Measurements from ENCODE around the gene EYA2. TPM values are rescaled to one million over a fixed set of nuclear protein-coding genes. Genes with fewer than 3 reads are reported as not detected.
A peak's percentile ranks its signal among the peaks of the same experiment; 100 is the strongest.

EYA2 gene
- total and polyA plus RNA-seq, 9 donors = 1.5 to 8.6 (median 3.2) TPM

DNA sequence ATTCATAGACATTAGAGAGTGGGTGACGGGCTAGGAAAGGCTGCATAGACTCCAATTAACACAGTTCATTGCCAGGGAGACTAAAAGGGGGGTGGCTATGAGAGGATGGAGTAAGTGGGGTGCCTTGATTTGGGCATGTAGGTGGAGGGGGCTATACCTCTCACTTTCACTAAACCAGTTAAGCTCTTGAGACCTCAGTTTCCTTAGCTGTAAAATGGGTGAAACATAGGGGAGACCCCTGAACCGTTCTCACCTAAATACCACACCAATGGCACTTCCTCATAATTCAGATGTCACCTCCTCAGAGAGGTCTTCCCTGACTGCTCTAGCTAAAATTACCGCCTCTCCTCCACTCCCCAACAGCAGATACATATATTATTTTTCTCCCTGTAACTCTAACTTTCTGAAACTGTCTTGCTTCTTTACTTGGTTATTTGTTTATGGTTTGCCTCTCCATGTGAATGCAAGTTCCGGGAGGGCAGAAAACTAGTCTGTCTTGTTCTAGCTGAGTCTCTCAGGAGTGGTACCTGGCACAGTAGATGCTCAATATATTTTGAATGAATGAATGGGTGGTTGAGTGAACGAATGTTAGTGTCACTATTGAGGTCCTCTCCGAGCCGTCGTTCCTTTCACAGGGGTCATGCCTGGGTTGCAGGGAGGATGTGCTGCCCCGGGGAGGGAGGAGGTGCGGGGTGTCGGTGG is 615 bp upstream of the EYA2 start:
- H3K27me3 ChIP-seq (ENCODE audit: control insufficient read depth, insufficient read depth, low read length) = peaks cover 34% of the 10 kb centered on the region

DNA sequence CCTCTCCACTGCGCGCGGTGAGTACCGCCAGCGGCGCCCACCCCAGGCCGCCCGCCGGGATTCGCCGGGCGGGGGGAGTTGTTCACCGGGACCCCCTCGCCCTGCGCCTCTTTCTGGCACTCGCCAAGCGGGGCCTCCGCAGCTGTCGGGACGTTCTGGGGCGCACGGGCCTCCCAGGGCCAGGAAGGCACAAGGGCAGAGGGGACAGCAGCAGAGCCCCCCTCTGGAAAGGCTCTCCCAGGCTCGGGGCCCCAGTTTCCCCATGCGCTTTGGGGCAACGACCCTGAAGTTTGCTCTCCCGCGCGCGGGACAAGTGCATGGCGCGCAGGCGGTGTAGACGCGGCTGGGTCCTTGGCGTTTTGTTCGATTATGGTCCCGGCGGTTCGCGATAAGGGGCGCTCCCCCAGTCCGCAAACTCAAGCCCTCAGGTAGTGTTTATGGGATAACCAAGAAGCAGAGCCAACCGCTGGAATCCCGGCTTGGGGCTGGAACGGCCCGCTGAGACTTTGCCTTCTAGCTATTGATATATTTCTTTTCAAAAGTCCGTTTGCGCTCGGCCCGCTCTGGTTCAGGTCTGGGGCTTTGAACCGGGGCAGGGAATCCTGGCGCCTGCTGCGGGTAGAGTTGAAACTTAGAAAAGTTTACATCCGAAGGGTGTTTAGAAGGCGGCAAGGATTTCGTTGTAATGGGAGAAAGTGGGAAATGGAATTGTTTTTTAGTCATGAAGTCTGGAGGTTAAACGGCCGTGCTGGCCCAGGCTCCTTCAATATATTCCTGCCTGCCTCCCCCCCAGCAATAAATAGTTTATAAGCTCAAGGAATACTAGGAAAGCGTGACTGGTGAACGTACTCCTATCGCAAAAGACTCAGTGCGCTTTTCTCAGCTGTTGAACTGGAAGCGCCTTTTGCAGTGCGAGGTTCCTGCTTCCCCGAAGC is 595 bp downstream of the EYA2 start:
- WGBS (ENCODE audit: insufficient coverage) = 1% methylated on average over 56 of the region's 65 CpGs
- Histone ChIP-seq H3K4me3 (ENCODE audit: low read length) (peak overlapping the region; percentile 48), H3K4me1 (ENCODE audit: control insufficient read depth, insufficient read depth, low read length) (peaks cover 9% of the 10 kb centered on the region), H3K27ac (ENCODE audit: low read length) (no peak overlapping the region), H3K36me3 (ENCODE audit: control insufficient read depth, insufficient read depth, low read length) (no peaks in the 10 kb centered on the region), H3K27me3 (ENCODE audit: control insufficient read depth, insufficient read depth, low read length) (peaks cover 37% of the 10 kb centered on the region), H3K9me3 (replicated peaks; ENCODE audit: control insufficient read depth, low read depth, low read length) (peaks cover 8% of the 10 kb centered on the region)
- peak; percentile 69 for DNase-seq

More for the DNA sequence above, 615 bp upstream of the EYA2 start:
- DNase-seq = peak; percentile 26
- Histone ChIP-seq H3K36me3 (ENCODE audit: control insufficient read depth, insufficient read depth, low read length) (no peaks in the 10 kb centered on the region), H3K4me3 (ENCODE audit: low read length) (no peak overlapping the region), H3K27ac (ENCODE audit: low read length) (no peak overlapping the region), H3K4me1 (ENCODE audit: control insufficient read depth, insufficient read depth, low read length) (peaks cover 9% of the 10 kb centered on the region), H3K9me3 (replicated peaks; ENCODE audit: control insufficient read depth, low read depth, low read length) (peaks cover 9% of the 10 kb centered on the region)
- WGBS (ENCODE audit: insufficient coverage) = 2% methylated on average over 8 of the region's 11 CpGs

DNA sequence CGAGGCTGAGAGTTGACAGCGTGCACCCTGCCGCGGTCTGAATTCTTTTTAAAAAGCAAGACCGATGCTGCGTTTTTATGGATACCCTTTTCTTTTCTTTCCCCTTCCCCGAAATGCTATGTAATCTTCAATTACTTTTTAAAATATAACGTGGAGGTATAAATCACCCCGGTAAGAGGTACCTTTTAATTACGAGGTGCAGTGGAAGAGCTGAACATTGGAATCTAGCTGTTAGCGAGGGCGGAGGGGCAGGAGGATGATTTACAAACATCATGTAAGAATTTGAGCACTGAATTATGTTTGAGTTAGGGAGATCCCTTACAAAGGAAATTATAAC is 1.2 kb downstream of the EYA2 start:
- DNase-seq = no peak
- Histone ChIP-seq H3K36me3 (ENCODE audit: control insufficient read depth, insufficient read depth, low read length) (no peaks in the 10 kb centered on the region), H3K27ac (ENCODE audit: low read length) (no peak overlapping the region), H3K9me3 (replicated peaks; ENCODE audit: control insufficient read depth, low read depth, low read length) (peaks cover 3% of the 10 kb centered on the region), H3K4me1 (ENCODE audit: control insufficient read depth, insufficient read depth, low read length) (peaks cover 9% of the 10 kb centered on the region), H3K27me3 (ENCODE audit: control insufficient read depth, insufficient read depth, low read length) (peaks cover 37% of the 10 kb centered on the region), H3K4me3 (ENCODE audit: low read length) (peak overlapping the region; percentile 48)
- no CpG with 5 or more reads among the region's 12 CpGs for WGBS (ENCODE audit: insufficient coverage)

DNA sequence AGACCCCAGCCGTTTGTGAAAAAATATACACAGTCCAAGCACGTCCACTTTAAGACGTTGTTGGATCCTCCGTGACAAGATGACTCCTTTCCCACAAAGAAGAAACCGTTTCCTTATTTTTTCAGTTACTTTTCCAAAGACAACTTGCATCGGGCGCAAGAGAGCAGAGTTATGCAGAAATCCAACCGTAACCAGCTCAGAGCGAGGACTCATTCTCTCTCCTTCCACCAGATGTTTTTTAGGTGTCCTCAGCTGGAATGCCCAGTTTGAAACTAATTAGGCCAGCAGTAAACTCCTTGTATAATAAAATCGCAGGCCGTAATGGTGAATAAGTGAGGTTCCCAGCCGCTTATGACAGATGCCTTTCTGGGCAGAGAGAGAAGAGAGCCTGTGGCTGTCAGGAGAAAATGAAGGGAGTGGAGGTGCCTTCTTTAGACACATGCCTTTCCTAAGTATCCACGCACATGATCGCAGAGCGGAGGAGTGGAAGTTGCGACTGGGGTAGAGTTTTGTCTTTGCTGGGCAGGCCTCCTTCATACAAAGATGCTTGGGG is 2.8 kb downstream of the EYA2 start:
- peak; percentile 16 for DNase-seq
- H3K4me1 ChIP-seq (ENCODE audit: control insufficient read depth, insufficient read depth, low read length) = peaks cover 9% of the 10 kb centered on the region
- no peak overlapping the region for H3K27ac ChIP-seq (ENCODE audit: low read length)
- no peaks in the 10 kb centered on the region for H3K36me3 ChIP-seq (ENCODE audit: control insufficient read depth, insufficient read depth, low read length)
- no peak overlapping the region for H3K4me3 ChIP-seq (ENCODE audit: low read length)
- H3K9me3 ChIP-seq (replicated peaks; ENCODE audit: control insufficient read depth, low read depth, low read length) = no peaks in the 10 kb centered on the region
- 42% methylated on average over 7 of the region's 16 CpGs for WGBS (ENCODE audit: insufficient coverage)
- H3K27me3 ChIP-seq (ENCODE audit: control insufficient read depth, insufficient read depth, low read length) = peaks cover 40% of the 10 kb centered on the region

DNA sequence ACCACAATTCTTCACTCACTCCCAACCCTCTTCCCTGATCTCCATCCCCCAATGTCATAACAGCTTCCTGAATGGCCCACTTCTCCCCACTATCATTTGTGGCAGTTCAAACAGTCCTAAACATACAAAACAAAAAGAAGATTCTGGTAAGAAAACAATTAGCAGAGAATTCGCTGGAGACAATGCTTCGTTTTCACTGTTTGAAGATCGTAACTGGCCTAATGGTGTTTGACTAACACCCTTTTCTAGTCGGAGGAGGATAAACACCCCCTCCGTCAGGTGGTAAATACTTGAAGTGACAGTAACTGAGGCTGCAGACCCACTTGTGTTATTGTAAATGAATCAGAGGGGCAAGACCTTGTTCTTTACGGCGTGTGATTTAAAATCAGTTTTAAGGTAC is 3.8 kb downstream of the EYA2 start:
- peaks cover 9% of the 10 kb centered on the region for H3K4me1 ChIP-seq (ENCODE audit: control insufficient read depth, insufficient read depth, low read length)
- H3K4me3 ChIP-seq (ENCODE audit: low read length) = no peak overlapping the region
- WGBS (ENCODE audit: insufficient coverage) = 80% methylated on average over 5 of the region's 7 CpGs
- no peaks in the 10 kb centered on the region for H3K9me3 ChIP-seq (replicated peaks; ENCODE audit: control insufficient read depth, low read depth, low read length)
- DNase-seq = no peak
- H3K36me3 ChIP-seq (ENCODE audit: control insufficient read depth, insufficient read depth, low read length) = no peaks in the 10 kb centered on the region
- H3K27ac ChIP-seq (ENCODE audit: low read length) = no peak overlapping the region
- H3K27me3 ChIP-seq (ENCODE audit: control insufficient read depth, insufficient read depth, low read length) = peaks cover 37% of the 10 kb centered on the region

DNA sequence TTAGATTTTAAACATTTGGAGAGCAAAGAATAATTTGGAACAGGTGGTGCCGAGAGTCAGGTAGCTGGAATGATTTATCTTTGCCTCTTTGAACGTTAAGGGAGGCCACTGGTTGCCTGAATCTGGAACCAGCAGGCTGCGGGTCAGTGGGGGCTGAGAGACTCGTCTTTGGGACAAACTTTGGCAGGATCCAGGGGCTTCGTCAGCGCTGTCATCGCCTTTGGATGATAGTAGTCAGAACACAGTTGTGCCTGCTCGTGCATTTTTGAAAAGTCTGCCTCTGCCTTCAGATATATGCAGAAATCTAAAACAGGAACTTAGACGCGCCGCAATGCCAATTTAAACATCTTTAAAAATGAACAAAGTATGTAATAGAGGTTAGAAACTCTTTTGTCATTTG is 5.0 kb downstream of the EYA2 start:
- no peaks in the 10 kb centered on the region for H3K36me3 ChIP-seq (ENCODE audit: control insufficient read depth, insufficient read depth, low read length)
- peaks cover 9% of the 10 kb centered on the region for H3K4me1 ChIP-seq (ENCODE audit: control insufficient read depth, insufficient read depth, low read length)
- peak overlapping the region; percentile 8 for H3K27ac ChIP-seq (ENCODE audit: low read length)
- H3K27me3 ChIP-seq (ENCODE audit: control insufficient read depth, insufficient read depth, low read length) = peaks cover 30% of the 10 kb centered on the region
- WGBS (ENCODE audit: insufficient coverage) = 47% methylated on average over 7 of the region's 11 CpGs
- H3K4me3 ChIP-seq (ENCODE audit: low read length) = no peak overlapping the region
- peak; percentile 61 for DNase-seq
- H3K9me3 ChIP-seq (replicated peaks; ENCODE audit: control insufficient read depth, low read depth, low read length) = no peaks in the 10 kb centered on the region

DNA sequence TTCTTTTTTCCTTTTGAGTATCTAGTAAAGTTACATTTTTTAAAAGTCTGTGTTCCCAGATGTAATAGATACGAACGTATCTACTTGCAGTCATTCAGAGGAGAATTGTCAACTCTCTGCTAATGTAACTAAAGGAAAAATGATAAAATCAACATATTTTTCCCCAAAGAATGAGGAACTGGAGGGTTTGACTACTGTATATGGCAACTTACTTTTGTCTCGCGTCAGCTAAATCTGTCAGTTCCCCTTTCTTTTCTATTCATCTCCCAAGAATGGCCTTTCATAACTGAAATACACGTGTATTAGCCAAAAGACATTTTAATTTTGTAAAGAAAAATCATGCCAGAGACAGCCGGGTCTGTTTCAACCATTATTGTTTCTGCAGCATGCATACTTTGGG is 5.4 kb downstream of the EYA2 start:
- peaks cover 7% of the 10 kb centered on the region for H3K4me1 ChIP-seq (ENCODE audit: control insufficient read depth, insufficient read depth, low read length)
- no peaks in the 10 kb centered on the region for H3K9me3 ChIP-seq (replicated peaks; ENCODE audit: control insufficient read depth, low read depth, low read length)
- no peak overlapping the region for H3K4me3 ChIP-seq (ENCODE audit: low read length)
- no peaks in the 10 kb centered on the region for H3K36me3 ChIP-seq (ENCODE audit: control insufficient read depth, insufficient read depth, low read length)
- peaks cover 27% of the 10 kb centered on the region for H3K27me3 ChIP-seq (ENCODE audit: control insufficient read depth, insufficient read depth, low read length)
- peak; percentile 80 for DNase-seq
- WGBS (ENCODE audit: insufficient coverage) = no CpG with 5 or more reads among the region's 6 CpGs
- H3K27ac ChIP-seq (ENCODE audit: low read length) = peak overlapping the region; percentile 8

DNA sequence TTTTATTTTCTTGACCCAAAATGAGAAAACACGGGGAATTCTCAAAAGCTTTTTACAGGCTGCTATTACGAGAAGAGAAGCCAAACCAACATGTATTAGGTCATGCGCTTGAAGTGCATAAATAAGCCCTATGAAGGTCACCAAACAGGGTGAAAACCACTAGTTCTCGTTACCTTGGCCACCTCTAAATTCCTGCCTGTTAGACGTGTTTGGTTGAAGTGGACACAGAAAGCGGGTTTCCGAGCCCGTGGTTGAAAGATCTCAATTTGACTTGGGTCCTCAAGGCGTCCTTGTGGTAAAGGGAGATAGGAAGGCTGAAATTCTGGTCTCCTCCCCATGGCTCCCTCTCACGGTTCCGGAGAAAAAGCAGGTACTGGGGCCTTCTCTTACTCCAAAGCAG is 6.2 kb downstream of the EYA2 start:
- Histone ChIP-seq H3K4me3 (ENCODE audit: low read length) (no peak overlapping the region), H3K27ac (ENCODE audit: low read length) (no peak overlapping the region), H3K4me1 (ENCODE audit: control insufficient read depth, insufficient read depth, low read length) (no peaks in the 10 kb centered on the region), H3K9me3 (replicated peaks; ENCODE audit: control insufficient read depth, low read depth, low read length) (no peaks in the 10 kb centered on the region), H3K27me3 (ENCODE audit: control insufficient read depth, insufficient read depth, low read length) (peaks cover 20% of the 10 kb centered on the region), H3K36me3 (ENCODE audit: control insufficient read depth, insufficient read depth, low read length) (no peaks in the 10 kb centered on the region)
- WGBS (ENCODE audit: insufficient coverage) = 93% methylated on average over 3 of the region's 11 CpGs
- DNase-seq = peak; percentile 30

DNA sequence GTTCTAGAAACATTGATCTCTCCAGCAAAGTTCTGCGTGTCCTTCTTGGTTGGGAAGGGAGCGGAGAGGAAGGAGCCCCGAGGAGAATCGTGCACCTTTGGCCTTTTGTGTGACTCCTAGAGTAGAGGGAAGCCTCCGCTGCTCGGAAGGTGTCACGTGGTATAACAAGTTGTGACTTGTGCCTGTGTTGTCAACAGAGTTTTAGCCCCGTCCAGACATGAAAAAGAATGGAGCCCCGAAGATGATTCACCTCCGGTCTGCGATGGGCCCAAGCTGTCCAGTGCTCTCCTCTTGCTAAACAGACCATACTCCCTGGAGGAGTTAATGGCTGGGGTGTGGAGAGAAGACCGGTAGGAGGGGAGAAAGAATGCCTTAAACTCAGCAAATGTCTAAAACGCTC is 7.0 kb downstream of the EYA2 start:
- WGBS (ENCODE audit: insufficient coverage) = 86% methylated on average over 4 of the region's 13 CpGs
- no peaks in the 10 kb centered on the region for H3K9me3 ChIP-seq (replicated peaks; ENCODE audit: control insufficient read depth, low read depth, low read length)
- H3K27me3 ChIP-seq (ENCODE audit: control insufficient read depth, insufficient read depth, low read length) = peaks cover 17% of the 10 kb centered on the region
- no peak for DNase-seq
- no peak overlapping the region for H3K4me3 ChIP-seq (ENCODE audit: low read length)
- no peaks in the 10 kb centered on the region for H3K36me3 ChIP-seq (ENCODE audit: control insufficient read depth, insufficient read depth, low read length)
- no peaks in the 10 kb centered on the region for H3K4me1 ChIP-seq (ENCODE audit: control insufficient read depth, insufficient read depth, low read length)
- no peak overlapping the region for H3K27ac ChIP-seq (ENCODE audit: low read length)

DNA sequence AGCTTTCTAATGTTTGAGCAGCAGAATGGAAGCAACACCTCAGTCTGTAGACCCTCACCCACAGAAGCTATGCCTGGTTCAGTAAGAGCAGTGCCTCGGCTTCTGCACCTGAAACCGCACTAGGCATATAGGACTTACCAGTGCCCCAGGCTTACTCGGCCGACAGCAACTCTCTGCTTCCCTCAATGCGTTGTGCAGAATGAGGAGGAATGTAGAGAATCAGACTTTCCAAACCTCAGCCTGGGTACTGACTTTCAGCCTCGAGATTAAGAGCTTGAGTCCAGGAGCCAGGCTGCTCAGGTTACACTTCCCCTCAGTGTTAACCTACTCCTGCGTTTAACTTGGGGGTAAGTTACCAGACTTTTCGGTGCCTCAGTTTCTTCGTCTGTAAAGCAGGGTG is 8.6 kb downstream of the EYA2 start:
- no CpG with 5 or more reads among the region's 9 CpGs for WGBS (ENCODE audit: insufficient coverage)
- Histone ChIP-seq H3K4me1 (ENCODE audit: control insufficient read depth, insufficient read depth, low read length) (no peaks in the 10 kb centered on the region), H3K27me3 (ENCODE audit: control insufficient read depth, insufficient read depth, low read length) (peaks cover 8% of the 10 kb centered on the region)

More for the DNA sequence above, 8.6 kb downstream of the EYA2 start:
- H3K9me3 ChIP-seq (replicated peaks; ENCODE audit: control insufficient read depth, low read depth, low read length) = no peaks in the 10 kb centered on the region
- no peaks in the 10 kb centered on the region for H3K36me3 ChIP-seq (ENCODE audit: control insufficient read depth, insufficient read depth, low read length)
- no peak for DNase-seq
- no peak overlapping the region for H3K4me3 ChIP-seq (ENCODE audit: low read length)
- no peak overlapping the region for H3K27ac ChIP-seq (ENCODE audit: low read length)

All from muscle of leg (tissue), 11 donors.